ENCODE measurements around the gene TEK.

DNA sequence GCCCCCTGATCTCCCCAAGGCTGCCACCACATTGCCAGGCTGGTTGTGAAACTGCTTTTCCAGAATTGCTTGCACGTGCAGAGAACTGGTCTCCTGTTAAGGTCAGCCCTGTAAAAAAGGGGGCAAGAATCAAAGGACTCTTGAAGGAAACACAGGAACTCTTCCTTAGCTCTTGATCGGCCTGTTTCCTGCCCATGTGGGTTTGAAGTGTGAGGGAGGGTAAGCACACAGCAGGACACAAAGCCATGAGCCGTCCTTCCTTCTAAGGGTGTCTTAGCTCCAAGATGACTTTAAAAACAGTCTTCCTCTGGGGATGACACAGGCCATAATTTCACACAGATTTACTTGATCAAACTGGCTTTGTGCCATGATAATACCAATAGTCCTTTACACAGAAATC, 36.1 kb downstream of the TEK start:
- no peak for TF ChIP-seq POLR2AphosphoS5 (IDR thresholded peaks at IDR 0.05; ENCODE audit: low read depth)
- TF ChIP-seq, protein P1, sequence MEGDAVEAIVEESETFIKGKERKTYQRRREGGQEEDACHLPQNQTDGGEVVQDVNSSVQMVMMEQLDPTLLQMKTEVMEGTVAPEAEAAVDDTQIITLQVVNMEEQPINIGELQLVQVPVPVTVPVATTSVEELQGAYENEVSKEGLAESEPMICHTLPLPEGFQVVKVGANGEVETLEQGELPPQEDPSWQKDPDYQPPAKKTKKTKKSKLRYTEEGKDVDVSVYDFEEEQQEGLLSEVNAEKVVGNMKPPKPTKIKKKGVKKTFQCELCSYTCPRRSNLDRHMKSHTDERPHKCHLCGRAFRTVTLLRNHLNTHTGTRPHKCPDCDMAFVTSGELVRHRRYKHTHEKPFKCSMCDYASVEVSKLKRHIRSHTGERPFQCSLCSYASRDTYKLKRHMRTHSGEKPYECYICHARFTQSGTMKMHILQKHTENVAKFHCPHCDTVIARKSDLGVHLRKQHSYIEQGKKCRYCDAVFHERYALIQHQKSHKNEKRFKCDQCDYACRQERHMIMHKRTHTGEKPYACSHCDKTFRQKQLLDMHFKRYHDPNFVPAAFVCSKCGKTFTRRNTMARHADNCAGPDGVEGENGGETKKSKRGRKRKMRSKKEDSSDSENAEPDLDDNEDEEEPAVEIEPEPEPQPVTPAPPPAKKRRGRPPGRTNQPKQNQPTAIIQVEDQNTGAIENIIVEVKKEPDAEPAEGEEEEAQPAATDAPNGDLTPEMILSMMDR (conservative IDR thresholded peaks at IDR 0.05; ENCODE audit: low read depth in 2 of 2), result no peak
- no peak for TF ChIP-seq EZH2 (IDR thresholded peaks at IDR 0.05; ENCODE audit: low read depth, unreplicated experiment)
- TF ChIP-seq ZNF114 (CRISPR knock-in tag; IDR thresholded peaks at IDR 0.05), result no peak
- TF ChIP-seq CREB1 (CRISPR knock-in tag; IDR thresholded peaks at IDR 0.05; ENCODE audit: low read depth), result no peak
- TF ChIP-seq, protein P2, sequence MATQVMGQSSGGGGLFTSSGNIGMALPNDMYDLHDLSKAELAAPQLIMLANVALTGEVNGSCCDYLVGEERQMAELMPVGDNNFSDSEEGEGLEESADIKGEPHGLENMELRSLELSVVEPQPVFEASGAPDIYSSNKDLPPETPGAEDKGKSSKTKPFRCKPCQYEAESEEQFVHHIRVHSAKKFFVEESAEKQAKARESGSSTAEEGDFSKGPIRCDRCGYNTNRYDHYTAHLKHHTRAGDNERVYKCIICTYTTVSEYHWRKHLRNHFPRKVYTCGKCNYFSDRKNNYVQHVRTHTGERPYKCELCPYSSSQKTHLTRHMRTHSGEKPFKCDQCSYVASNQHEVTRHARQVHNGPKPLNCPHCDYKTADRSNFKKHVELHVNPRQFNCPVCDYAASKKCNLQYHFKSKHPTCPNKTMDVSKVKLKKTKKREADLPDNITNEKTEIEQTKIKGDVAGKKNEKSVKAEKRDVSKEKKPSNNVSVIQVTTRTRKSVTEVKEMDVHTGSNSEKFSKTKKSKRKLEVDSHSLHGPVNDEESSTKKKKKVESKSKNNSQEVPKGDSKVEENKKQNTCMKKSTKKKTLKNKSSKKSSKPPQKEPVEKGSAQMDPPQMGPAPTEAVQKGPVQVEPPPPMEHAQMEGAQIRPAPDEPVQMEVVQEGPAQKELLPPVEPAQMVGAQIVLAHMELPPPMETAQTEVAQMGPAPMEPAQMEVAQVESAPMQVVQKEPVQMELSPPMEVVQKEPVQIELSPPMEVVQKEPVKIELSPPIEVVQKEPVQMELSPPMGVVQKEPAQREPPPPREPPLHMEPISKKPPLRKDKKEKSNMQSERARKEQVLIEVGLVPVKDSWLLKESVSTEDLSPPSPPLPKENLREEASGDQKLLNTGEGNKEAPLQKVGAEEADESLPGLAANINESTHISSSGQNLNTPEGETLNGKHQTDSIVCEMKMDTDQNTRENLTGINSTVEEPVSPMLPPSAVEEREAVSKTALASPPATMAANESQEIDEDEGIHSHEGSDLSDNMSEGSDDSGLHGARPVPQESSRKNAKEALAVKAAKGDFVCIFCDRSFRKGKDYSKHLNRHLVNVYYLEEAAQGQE (IDR thresholded peaks at IDR 0.05; ENCODE audit: unreplicated experiment), result no peak
- TF ChIP-seq JUNB (IDR thresholded peaks at IDR 0.05; ENCODE audit: unreplicated experiment), result no peak
- TF ChIP-seq EZH2phosphoT487 (IDR thresholded peaks at IDR 0.05; ENCODE audit: unreplicated experiment), result no peak
- TF ChIP-seq NANOG (IDR thresholded peaks at IDR 0.05; ENCODE audit: borderline replicate concordance), result no peak
- TF ChIP-seq, protein P3, sequence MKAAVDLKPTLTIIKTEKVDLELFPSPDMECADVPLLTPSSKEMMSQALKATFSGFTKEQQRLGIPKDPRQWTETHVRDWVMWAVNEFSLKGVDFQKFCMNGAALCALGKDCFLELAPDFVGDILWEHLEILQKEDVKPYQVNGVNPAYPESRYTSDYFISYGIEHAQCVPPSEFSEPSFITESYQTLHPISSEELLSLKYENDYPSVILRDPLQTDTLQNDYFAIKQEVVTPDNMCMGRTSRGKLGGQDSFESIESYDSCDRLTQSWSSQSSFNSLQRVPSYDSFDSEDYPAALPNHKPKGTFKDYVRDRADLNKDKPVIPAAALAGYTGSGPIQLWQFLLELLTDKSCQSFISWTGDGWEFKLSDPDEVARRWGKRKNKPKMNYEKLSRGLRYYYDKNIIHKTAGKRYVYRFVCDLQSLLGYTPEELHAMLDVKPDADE (IDR thresholded peaks at IDR 0.05), result no peak
- TF ChIP-seq, protein P4, sequence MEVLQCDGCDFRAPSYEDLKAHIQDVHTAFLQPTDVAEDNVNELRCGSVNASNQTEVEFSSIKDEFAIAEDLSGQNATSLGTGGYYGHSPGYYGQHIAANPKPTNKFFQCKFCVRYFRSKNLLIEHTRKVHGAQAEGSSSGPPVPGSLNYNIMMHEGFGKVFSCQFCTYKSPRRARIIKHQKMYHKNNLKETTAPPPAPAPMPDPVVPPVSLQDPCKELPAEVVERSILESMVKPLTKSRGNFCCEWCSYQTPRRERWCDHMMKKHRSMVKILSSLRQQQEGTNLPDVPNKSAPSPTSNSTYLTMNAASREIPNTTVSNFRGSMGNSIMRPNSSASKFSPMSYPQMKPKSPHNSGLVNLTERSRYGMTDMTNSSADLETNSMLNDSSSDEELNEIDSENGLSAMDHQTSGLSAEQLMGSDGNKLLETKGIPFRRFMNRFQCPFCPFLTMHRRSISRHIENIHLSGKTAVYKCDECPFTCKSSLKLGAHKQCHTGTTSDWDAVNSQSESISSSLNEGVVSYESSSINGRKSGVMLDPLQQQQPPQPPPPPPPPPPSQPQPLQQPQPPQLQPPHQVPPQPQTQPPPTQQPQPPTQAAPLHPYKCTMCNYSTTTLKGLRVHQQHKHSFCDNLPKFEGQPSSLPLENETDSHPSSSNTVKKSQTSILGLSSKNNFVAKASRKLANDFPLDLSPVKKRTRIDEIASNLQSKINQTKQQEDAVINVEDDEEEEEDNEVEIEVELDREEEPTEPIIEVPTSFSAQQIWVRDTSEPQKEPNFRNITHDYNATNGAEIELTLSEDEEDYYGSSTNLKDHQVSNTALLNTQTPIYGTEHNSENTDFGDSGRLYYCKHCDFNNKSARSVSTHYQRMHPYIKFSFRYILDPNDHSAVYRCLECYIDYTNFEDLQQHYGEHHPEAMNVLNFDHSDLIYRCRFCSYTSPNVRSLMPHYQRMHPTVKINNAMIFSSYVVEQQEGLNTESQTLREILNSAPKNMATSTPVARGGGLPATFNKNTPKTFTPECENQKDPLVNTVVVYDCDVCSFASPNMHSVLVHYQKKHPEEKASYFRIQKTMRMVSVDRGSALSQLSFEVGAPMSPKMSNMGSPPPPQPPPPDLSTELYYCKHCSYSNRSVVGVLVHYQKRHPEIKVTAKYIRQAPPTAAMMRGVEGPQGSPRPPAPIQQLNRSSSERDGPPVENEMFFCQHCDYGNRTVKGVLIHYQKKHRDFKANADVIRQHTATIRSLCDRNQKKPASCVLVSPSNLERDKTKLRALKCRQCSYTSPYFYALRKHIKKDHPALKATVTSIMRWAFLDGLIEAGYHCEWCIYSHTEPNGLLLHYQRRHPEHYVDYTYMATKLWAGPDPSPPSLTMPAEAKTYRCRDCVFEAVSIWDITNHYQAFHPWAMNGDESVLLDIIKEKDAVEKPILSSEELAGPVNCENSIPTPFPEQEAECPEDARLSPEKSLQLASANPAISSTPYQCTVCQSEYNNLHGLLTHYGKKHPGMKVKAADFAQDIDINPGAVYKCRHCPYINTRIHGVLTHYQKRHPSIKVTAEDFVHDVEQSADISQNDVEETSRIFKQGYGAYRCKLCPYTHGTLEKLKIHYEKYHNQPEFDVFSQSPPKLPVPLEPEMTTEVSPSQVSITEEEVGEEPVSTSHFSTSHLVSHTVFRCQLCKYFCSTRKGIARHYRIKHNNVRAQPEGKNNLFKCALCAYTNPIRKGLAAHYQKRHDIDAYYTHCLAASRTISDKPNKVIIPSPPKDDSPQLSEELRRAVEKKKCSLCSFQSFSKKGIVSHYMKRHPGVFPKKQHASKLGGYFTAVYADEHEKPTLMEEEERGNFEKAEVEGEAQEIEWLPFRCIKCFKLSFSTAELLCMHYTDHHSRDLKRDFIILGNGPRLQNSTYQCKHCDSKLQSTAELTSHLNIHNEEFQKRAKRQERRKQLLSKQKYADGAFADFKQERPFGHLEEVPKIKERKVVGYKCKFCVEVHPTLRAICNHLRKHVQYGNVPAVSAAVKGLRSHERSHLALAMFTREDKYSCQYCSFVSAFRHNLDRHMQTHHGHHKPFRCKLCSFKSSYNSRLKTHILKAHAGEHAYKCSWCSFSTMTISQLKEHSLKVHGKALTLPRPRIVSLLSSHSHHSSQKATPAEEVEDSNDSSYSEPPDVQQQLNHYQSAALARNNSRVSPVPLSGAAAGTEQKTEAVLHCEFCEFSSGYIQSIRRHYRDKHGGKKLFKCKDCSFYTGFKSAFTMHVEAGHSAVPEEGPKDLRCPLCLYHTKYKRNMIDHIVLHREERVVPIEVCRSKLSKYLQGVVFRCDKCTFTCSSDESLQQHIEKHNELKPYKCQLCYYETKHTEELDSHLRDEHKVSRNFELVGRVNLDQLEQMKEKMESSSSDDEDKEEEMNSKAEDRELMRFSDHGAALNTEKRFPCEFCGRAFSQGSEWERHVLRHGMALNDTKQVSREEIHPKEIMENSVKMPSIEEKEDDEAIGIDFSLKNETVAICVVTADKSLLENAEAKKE (CRISPR knock-in tag; IDR thresholded peaks at IDR 0.05), result no peak
- no peak for TF ChIP-seq ZNF331 (CRISPR knock-in tag; IDR thresholded peaks at IDR 0.05; ENCODE audit: low read depth)
- no peak for TF ChIP-seq STAT1 (IDR thresholded peaks at IDR 0.05; ENCODE audit: unreplicated experiment)

Measured in GM23338 (cell line).